Adrenal gland (tissue), 5 donors: Measurements from ENCODE around the gene MICU1.

Source experiments
- CTCF ChIP-seq, 6 experiments: fragments of 450-650 bp in 4 of 6; fragments of 200-600 bp in 2 of 6; sonication (generic) in 1 of 6; IDR thresholded peaks; 1 replicate in 5 of 6; 2 replicates in 1 of 6; pipeline versions ENCODE4 v1.5.1 to v1.8.0; 2016 to 2021; ENCODE audit warnings: antibody characterized with exemption in 6 of 6, mild to moderate bottlenecking in 2 of 6, moderate library complexity in 1 of 6
- POLR2A ChIP-seq, 2 donors: fragments of 450-650 bp; IDR thresholded peaks; one replicate each; pipeline ENCODE4 v1.6.1; 2017; ENCODE audit warnings: antibody characterized with exemption in 2 of 2, mild to moderate bottlenecking in 2 of 2, moderate library complexity in 1 of 2
- donor health status: DM: no; HTN: no; CAD: no.

- TF ChIP-seq POLR2A (IDR thresholded peaks at IDR 0.05) (no peak), CTCF (IDR thresholded peaks at IDR 0.05) (no peak)
Measured at GRCh38 chr10:72649291-72649690, 23.4 kb upstream of the MICU1 start.
